Testis (tissue), 2 donors: ENCODE data around the gene SLC16A11.

Source experiments
- CTCF ChIP-seq, 3 experiments: fragments of 450-650 bp in 2 of 3; fragments of 200-600 bp in 1 of 3; sonication (generic) in 1 of 3; IDR thresholded peaks; one replicate each; pipeline ENCODE4 v1.5.1; 2016 to 2019; ENCODE audit warnings: antibody characterized with exemption in 3 of 3, mild to moderate bottlenecking in 2 of 3, moderate library complexity in 1 of 3
- POLR2A ChIP-seq: fragments of 450-650 bp; IDR thresholded peaks from one replicate; pipeline ENCODE4 v1.6.1; 2017; ENCODE audit warnings: antibody characterized with exemption, mild to moderate bottlenecking, moderate library complexity

- TF ChIP-seq CTCF (IDR thresholded peaks at IDR 0.05), result no peak
- no peak for TF ChIP-seq POLR2A
Observed at GRCh38 chr17:7058831-7059447, 15.0 kb upstream of the SLC16A11 start.
